ENCODE measurements around the gene NT5E. TPM values are rescaled to one million over a fixed set of nuclear protein-coding genes. Genes with fewer than 3 reads are reported as not detected.

Gene NT5E
- 0.33 and 0.52 TPM in 2 replicates for total RNA-seq (2021)
- long read RNA-seq, partial matches to known transcripts, result 0 of 2 reads
- long read RNA-seq, other reads (novel, unspliced or antisense), result 1 of 2 reads

DNA sequence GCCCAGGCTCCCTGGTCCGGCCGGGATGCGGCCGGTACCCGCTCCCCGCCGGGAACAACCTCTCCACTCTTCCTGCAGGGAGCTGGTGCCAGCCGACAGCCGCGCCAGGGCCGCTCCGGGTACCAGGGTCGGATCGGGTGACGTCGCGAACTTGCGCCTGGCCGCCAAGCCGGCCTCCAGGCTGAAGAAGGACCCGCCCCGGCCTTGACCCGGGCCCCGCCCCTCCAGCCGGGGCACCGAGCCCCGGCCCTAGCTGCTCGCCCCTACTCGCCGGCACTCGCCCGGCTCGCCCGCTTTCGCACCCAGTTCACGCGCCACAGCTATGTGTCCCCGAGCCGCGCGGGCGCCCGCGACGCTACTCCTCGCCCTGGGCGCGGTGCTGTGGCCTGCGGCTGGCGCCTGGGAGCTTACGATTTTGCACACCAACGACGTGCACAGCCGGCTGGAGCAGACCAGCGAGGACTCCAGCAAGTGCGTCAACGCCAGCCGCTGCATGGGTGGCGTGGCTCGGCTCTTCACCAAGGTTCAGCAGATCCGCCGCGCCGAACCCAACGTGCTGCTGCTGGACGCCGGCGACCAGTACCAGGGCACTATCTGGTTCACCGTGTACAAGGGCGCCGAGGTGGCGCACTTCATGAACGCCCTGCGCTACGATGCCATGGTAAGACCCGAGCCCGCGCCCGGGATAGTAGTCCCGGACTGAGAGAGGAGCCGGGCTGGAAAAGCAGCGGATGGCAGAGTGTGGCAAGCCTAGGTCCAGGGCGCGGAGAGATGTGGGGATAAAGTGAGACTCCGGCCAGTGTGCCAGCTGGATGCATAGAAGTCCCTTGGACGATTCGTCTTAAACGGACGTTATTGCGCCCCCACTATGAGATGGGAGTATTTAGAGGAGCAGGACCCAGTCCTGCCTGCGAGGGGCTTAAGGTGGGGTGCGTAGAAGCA is at the start of gene NT5E:
NT5E (plus strand) TSS at position 266 of the 942 bp plus-strand sequence; CDS start at position 323, 57 bp downstream.
- WGBS (ENCODE audit: extremely low coverage, insufficient read length, low lambda C conversion rate), result no CpG with 5 or more reads among the region's 92 CpGs
- Histone ChIP-seq H2BK20ac (ENCODE audit: low read depth, low read length, poor library complexity, severe bottlenecking) (no peak within 1 kb of the TSS), H3K18ac (ENCODE audit: insufficient read length, low read depth, low read length) (no peak within 1 kb of the TSS), H2AFZ (ENCODE audit: low read length) (no peak within 1 kb of the TSS), H4K20me1 (ENCODE audit: control insufficient read depth, insufficient read depth, insufficient read length) (no peaks in the 10 kb centered on the region), H2BK12ac (ENCODE audit: insufficient read length, low read depth, low read length) (no peak within 1 kb of the TSS), H3K23me2 (ENCODE audit: insufficient read length, low read depth, low read length, poor library complexity, severe bottlenecking) (peaks cover 14% of the 10 kb centered on the region), H2BK15ac (ENCODE audit: low read depth, low read length) (no peak within 1 kb of the TSS), H3K27ac (ENCODE audit: insufficient read length, low read depth, low read length) (no peak within 1 kb of the TSS), H3K79me2 (ENCODE audit: insufficient read depth, low read length) (no peaks in the 10 kb centered on the region), H4K5ac (ENCODE audit: insufficient read length, low read depth, low read length) (no peak within 1 kb of the TSS), H3K9me3 (ENCODE audit: control insufficient read depth, low read depth, low read length) (no peaks in the 10 kb centered on the region), H3K4me2 (ENCODE audit: insufficient read depth, insufficient read length, low read length) (peak within 1 kb of the TSS; percentile 71), H4K91ac (ENCODE audit: insufficient read length, low read depth, low read length) (no peak within 1 kb of the TSS), H3K56ac (ENCODE audit: insufficient read length, low read depth, low read length) (no peak within 1 kb of the TSS), H3K4ac (ENCODE audit: low read depth, low read length) (no peak within 1 kb of the TSS), H2BK5ac (ENCODE audit: insufficient read length, low read length) (no peak within 1 kb of the TSS), H3K14ac (ENCODE audit: insufficient read depth, low read length) (peak within 1 kb of the TSS; percentile 61; the same call in 1 of the 2 replicates), H3K23ac (ENCODE audit: insufficient read length, low read depth, low read length) (no peak within 1 kb of the TSS), H2AK5ac (ENCODE audit: insufficient read length, low read length) (no peak within 1 kb of the TSS), H3K9ac (ENCODE audit: extremely low read depth, insufficient read length, low read length) (peak within 1 kb of the TSS; percentile 11), H3K4me1 (ENCODE audit: insufficient read depth, low read length) (no peaks in the 10 kb centered on the region), H3K27me3 (ENCODE audit: insufficient read depth, low read length) (peaks cover 24% of the 10 kb centered on the region), H4K8ac (replicated peaks; ENCODE audit: insufficient read length, low read depth, low read length) (no peak within 1 kb of the TSS), H2BK120ac (ENCODE audit: low read depth, low read length, poor library complexity, severe bottlenecking) (no peak within 1 kb of the TSS), H3K79me1 (ENCODE audit: insufficient read depth, low read depth, low read length, poor library complexity, severe bottlenecking) (no peaks in the 10 kb centered on the region), H3T11ph (ENCODE audit: low read length) (no peak within 1 kb of the TSS)
- H3K4me1 Mint-ChIP-seq, result peaks cover 9 to 12% of the 10 kb centered on the region in 2 experiments
- no peaks in the 10 kb centered on the region; a peak in 3 of 5 replicates for H3K9me3 Mint-ChIP-seq
- TF ChIP-seq, protein P1, sequence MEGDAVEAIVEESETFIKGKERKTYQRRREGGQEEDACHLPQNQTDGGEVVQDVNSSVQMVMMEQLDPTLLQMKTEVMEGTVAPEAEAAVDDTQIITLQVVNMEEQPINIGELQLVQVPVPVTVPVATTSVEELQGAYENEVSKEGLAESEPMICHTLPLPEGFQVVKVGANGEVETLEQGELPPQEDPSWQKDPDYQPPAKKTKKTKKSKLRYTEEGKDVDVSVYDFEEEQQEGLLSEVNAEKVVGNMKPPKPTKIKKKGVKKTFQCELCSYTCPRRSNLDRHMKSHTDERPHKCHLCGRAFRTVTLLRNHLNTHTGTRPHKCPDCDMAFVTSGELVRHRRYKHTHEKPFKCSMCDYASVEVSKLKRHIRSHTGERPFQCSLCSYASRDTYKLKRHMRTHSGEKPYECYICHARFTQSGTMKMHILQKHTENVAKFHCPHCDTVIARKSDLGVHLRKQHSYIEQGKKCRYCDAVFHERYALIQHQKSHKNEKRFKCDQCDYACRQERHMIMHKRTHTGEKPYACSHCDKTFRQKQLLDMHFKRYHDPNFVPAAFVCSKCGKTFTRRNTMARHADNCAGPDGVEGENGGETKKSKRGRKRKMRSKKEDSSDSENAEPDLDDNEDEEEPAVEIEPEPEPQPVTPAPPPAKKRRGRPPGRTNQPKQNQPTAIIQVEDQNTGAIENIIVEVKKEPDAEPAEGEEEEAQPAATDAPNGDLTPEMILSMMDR (conservative IDR thresholded peaks at IDR 0.05), result no peak
- peak within 1 kb of the TSS in 1 of 3 experiments; percentile 20; a peak in 2 of 7 replicates for H3K27ac Mint-ChIP-seq
- no peaks in the 10 kb centered on the region for H3K36me3 Mint-ChIP-seq (ENCODE audit: insufficient read depth in 1 of 3, low read depth in 3 of 3)
- peak; percentile 89 for DNase-seq
- peak within 1 kb of the TSS; percentile 70 to 86 for H3K4me3 Mint-ChIP-seq
- H3K27me3 Mint-ChIP-seq (ENCODE audit: low read depth), result peaks cover 72% of the 10 kb centered on the region
